ENCODE data around the gene CAPN7.

The CAPN7 gene

GRCh38 chr3:15271030-15271429 is 65.0 kb downstream of the CAPN7 start:
- H2AFZ ChIP-seq (ENCODE audit: low read depth, low read length), result no peak overlapping the region
- peaks cover 3% of the 10 kb centered on the region; the same call in 1 of the 2 replicates for H4K20me1 ChIP-seq (ENCODE audit: insufficient read depth, low read length)
- no peak overlapping the region for H3K9ac ChIP-seq (ENCODE audit: low read depth, low read length)
- no peak overlapping the region for H3K4me3 ChIP-seq (ENCODE audit: low read depth in 1 of 2, low read length in 2 of 2)
- H3K79me2 ChIP-seq (ENCODE audit: insufficient read depth, low read length), result peaks cover 42% of the 10 kb centered on the region
- H3K9me3 ChIP-seq (ENCODE audit: insufficient read depth, low read length, severe bottlenecking), result no peaks in the 10 kb centered on the region
- ATAC-seq (ENCODE audit: insufficient read depth, low read depth) (no peak), DNase-seq (no peak)
- peaks cover 40% of the 10 kb centered on the region for H3K36me3 ChIP-seq (ENCODE audit: insufficient read depth, low read length)
- H3K4me1 ChIP-seq (ENCODE audit: insufficient read depth, low read length), result peaks cover 79% of the 10 kb centered on the region
- H3K4me2 ChIP-seq (ENCODE audit: insufficient read depth, low read length), result peak overlapping the region; percentile 15; the same call in 1 of the 2 replicates
- H3K27me3 ChIP-seq (ENCODE audit: insufficient read depth, low read length, poor library complexity), result no peaks in the 10 kb centered on the region
- peak overlapping the region; percentile 53; the same call in 1 of the 2 replicates for H3K27ac ChIP-seq (ENCODE audit: low read length)
- TF ChIP-seq EZH2 (IDR thresholded peaks at IDR 0.05; ENCODE audit: borderline replicate concordance, low read depth, low read length, severe bottlenecking) (no peak), CTCF (IDR thresholded peaks at IDR 0.05; ENCODE audit: borderline replicate concordance, extremely low read depth, low read length, poor library complexity, severe bottlenecking) (no peak)

GRCh38 chr3:15271785-15272381 is 65.8 kb downstream of the CAPN7 start:
- H3K36me3 ChIP-seq (ENCODE audit: insufficient read depth, low read length), result peaks cover 31% of the 10 kb centered on the region
- peak overlapping the region; percentile 84 for H3K27ac ChIP-seq (ENCODE audit: low read length)
- peak overlapping the region in 1 of 2 experiments; percentile 46; a peak in 2 of 4 replicates for H3K4me3 ChIP-seq (ENCODE audit: low read depth in 1 of 2, low read length in 2 of 2)
- H3K9ac ChIP-seq (ENCODE audit: low read depth, low read length), result peak overlapping the region; percentile 25; the same call in 1 of the 2 replicates
- H3K79me2 ChIP-seq (ENCODE audit: insufficient read depth, low read length), result peaks cover 38% of the 10 kb centered on the region
- peak; percentile 39 for TF ChIP-seq CTCF (IDR thresholded peaks at IDR 0.05; ENCODE audit: borderline replicate concordance, extremely low read depth, low read length, poor library complexity, severe bottlenecking)
- TF ChIP-seq EZH2 (IDR thresholded peaks at IDR 0.05; ENCODE audit: borderline replicate concordance, low read depth, low read length, severe bottlenecking), result no peak
- H3K4me2 ChIP-seq (ENCODE audit: insufficient read depth, low read length), result peak overlapping the region; percentile 71
- H3K27me3 ChIP-seq (ENCODE audit: insufficient read depth, low read length, poor library complexity), result no peaks in the 10 kb centered on the region
- no peak overlapping the region for H2AFZ ChIP-seq (ENCODE audit: low read depth, low read length)
- H3K9me3 ChIP-seq (ENCODE audit: insufficient read depth, low read length, severe bottlenecking), result no peaks in the 10 kb centered on the region
- H3K4me1 ChIP-seq (ENCODE audit: insufficient read depth, low read length), result peaks cover 85% of the 10 kb centered on the region
- H4K20me1 ChIP-seq (ENCODE audit: insufficient read depth, low read length), result peaks cover 3% of the 10 kb centered on the region; the same call in 1 of the 2 replicates
- peak; percentile 85 for ATAC-seq (ENCODE audit: insufficient read depth, low read depth)
- DNase-seq, result peak; percentile 99

GRCh38 chr3:15272426-15273196 is 66.6 kb downstream of the CAPN7 start:
- Histone ChIP-seq H3K4me2 (ENCODE audit: insufficient read depth, low read length) (peak overlapping the region; percentile 71), H3K27me3 (ENCODE audit: insufficient read depth, low read length, poor library complexity) (no peaks in the 10 kb centered on the region), H3K4me3 (ENCODE audit: low read depth in 1 of 2, low read length in 2 of 2) (peak overlapping the region in 1 of 2 experiments; percentile 46; a peak in 2 of 4 replicates), H3K36me3 (ENCODE audit: insufficient read depth, low read length) (peaks cover 24% of the 10 kb centered on the region), H3K9ac (ENCODE audit: low read depth, low read length) (peak overlapping the region; percentile 25; the same call in 1 of the 2 replicates), H3K4me1 (ENCODE audit: insufficient read depth, low read length) (peaks cover 93% of the 10 kb centered on the region), H2AFZ (ENCODE audit: low read depth, low read length) (no peak overlapping the region), H4K20me1 (ENCODE audit: insufficient read depth, low read length) (no peaks in the 10 kb centered on the region; the same call in 1 of the 2 replicates), H3K27ac (ENCODE audit: low read length) (peak overlapping the region; percentile 84), H3K79me2 (ENCODE audit: insufficient read depth, low read length) (peaks cover 39% of the 10 kb centered on the region), H3K9me3 (ENCODE audit: insufficient read depth, low read length, severe bottlenecking) (no peaks in the 10 kb centered on the region)
- TF ChIP-seq CTCF (IDR thresholded peaks at IDR 0.05; ENCODE audit: borderline replicate concordance, extremely low read depth, low read length, poor library complexity, severe bottlenecking) (peak; percentile 20), EZH2 (IDR thresholded peaks at IDR 0.05; ENCODE audit: borderline replicate concordance, low read depth, low read length, severe bottlenecking) (no peak)
- ATAC-seq (ENCODE audit: insufficient read depth, low read depth) (no peak), DNase-seq (no peak)

All from DND-41 (cell line).